ENCODE results near the gene COL26A1.

Gene COL26A1

GRCh38 chr7:101534873-101535272 lies 172.2 kb downstream of the COL26A1 start:
- DNase-seq (no peak), ATAC-seq (no peak)

DNA sequence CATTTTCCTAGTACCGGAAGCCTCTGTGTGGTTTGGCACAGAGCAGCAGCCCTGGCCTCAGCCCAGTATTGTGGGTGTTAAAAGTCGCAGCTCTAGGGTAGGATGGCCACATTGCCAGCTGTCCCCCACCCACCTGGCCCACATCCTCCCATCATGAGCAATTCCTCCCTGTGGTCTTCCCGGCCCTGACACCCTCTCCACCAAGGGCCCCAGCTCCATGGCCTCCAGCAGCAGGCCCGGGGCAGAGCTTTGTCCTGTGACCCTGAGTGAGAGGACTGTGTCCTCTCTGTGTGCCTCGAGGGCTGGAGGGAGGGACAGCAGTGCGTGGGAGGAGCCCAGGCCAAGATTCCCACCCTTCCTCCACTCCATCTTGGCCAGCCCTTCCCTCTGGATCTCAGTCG lies 172.7 kb downstream of the COL26A1 start:
- no peak for ATAC-seq

DNA sequence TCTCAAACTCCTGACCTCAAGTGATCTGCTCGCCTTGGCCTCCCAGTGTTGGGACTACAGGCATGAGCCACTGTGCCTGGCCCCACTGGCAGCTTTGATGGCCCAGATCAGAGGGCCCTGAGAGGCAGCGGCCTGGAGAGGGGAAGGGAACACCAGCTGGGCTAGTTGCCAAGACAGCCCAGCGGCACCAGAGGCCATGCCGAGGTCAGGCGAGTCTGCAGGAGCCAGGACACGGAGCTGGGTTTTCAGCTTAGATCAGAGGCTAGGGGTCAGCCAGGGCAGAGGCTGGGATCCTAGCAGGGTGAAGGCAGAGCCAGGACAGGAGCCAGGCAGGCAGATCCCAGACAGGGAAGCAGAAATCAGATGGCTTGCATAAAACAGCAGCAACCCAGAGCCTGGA lies 173.6 kb downstream of the COL26A1 start:
- DNase-seq (no peak), ATAC-seq (no peak)

More for the DNA sequence above, 172.7 kb downstream of the COL26A1 start:
- no peak for DNase-seq

DNA sequence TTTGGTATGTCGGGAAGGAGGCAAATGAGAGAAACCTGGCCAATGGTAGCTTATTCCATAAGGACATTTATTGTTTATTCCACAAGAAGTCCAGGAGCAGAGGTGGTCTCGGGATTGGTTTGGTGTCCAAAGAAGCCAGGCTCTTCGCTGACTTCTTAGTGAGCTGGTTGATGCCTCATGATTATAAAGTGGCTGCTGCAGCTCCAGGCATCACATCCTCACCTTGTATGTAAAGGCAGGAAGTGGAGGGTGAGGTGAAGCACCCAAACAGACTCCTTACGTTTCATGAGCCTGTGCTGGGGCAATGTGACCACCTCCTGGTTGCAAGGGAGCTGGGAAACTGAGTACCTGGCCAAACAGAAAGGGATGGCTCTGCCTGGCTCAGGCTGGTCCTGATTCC lies 174.0 kb downstream of the COL26A1 start:
- DNase-seq = no peak
- no peak for ATAC-seq

GRCh38 chr7:101537205-101537604 lies 174.5 kb downstream of the COL26A1 start:
- DNase-seq (no peak), ATAC-seq (no peak)

DNA sequence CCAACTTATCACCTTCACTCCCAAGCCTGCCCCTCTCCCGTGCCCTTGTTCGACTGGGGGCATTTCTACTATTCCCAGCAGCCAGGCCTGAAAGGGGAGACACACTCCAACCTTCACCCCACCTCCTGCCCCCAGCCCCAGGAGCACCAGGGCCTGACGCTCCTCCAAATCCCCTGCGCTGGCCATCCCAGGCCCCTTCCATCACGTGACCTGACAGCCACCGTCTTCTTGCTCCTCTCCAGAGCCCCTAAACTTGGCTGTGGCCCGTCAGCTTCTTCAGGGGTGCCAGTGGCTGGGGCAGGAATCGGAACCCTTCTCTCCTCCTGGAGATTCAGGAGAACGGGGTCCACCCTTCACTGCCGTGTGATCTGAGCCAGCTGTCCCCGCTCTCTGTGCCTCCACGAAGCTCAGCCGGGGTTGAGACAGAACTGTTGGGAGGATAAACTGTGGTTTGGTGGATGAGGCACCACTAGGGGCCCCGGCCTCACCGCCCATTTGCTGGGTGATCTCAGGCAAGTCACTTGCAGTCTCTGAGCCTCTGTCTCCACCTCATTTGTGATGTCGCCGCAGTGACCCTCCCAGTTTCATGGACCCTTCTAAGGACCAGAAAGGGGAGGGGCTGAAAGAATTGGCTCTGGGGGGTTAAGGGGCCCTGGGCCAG lies 175.4 kb downstream of the COL26A1 start:
- DNase-seq (no peak), ATAC-seq (no peak)

DNA sequence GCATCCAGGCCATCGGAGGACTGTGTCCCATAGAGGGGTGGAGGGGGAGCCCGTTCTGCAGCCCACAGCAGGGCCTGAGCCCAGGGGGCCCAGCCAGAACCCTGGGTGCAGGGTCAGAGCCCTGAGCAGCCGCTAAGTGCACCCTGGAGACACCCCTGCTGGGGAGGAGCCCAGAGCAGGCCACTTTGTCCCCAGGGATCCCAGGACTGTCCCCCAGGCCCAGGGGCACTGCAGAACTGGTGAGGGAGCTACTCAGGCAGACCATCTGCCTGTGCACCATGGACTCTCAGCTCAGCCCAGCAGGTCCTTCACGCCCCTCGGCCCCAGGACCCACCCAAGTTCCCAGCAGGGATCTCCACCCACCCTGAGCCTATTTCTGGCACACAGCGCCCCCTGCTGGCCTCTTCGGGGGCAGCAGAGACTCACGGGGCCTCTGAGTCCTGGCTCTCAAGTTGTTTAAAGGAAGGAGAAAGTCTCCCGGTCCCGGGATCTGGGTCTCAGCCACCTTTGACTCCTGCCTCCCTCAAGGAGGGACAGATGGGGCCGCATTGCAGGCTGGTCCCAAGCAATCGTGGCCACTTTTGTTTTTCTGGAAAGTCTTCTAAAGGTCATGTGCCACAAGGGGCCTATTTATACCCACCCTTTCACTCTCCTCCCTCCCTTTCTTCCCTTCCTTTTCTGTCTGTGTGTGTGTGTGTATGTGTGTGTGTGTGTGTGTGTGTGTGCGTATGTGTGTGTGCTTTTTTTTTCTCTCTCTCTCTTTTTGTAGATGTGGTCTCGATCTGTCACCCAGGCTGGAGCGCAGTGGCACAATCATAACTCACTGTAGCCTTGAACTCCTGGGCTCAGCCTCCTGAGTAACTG lies 176.2 kb downstream of the COL26A1 start:
- DNase-seq (peak; percentile 71), ATAC-seq (peak; percentile 64)

DNA sequence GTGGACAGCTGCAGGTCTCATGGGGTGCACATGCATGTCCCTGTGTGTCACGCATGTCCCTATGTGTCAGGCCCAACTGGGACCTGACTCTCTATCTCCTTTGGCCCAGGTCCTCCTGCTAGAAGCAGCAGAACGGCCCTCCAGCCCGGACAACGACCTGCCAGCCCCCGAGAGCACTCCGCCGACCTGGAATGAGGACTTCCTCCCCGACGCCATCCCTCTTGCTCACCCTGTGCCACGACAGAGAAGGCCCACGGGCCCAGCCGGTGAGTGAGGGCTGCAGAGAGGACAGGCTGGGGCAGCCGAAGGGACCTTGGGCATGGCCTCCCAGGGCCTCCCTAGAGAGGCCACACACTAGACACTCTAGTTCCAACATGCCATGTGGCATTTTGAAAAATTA lies 177.1 kb downstream of the COL26A1 start:
- no peak for ATAC-seq
- DNase-seq = no peak

GRCh38 chr7:101542527-101543241 lies 180.0 kb downstream of the COL26A1 start:
- peak; percentile 82 for DNase-seq
- no peak for ATAC-seq

GRCh38 chr7:101543242-101543766 lies 180.6 kb downstream of the COL26A1 start:
- ATAC-seq = no peak
- DNase-seq = no peak

DNA sequence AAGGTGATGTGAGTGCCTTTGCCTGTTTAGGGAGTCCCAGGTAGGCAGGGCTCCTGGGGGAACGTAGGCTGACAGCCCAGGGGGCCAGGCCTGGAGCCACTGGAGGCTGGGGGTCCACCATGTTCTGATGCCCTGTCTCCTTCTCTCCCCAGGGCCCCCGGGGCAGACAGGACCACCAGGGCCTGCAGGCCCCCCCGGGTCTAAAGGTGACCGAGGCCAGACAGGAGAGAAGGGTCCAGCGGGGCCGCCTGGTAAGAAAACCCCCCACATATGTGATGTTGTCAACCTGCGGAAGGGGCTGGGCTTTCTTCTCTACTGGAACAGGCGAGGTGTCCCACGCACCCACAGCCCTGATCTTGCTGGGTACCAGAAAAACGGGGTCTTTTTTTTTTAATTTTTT lies 181.2 kb downstream of the COL26A1 start:
- no peak for DNase-seq
- ATAC-seq = no peak

GRCh38 chr7:101545441-101546190 lies 182.9 kb downstream of the COL26A1 start:
- ATAC-seq (no peak), DNase-seq (no peak)

DNA sequence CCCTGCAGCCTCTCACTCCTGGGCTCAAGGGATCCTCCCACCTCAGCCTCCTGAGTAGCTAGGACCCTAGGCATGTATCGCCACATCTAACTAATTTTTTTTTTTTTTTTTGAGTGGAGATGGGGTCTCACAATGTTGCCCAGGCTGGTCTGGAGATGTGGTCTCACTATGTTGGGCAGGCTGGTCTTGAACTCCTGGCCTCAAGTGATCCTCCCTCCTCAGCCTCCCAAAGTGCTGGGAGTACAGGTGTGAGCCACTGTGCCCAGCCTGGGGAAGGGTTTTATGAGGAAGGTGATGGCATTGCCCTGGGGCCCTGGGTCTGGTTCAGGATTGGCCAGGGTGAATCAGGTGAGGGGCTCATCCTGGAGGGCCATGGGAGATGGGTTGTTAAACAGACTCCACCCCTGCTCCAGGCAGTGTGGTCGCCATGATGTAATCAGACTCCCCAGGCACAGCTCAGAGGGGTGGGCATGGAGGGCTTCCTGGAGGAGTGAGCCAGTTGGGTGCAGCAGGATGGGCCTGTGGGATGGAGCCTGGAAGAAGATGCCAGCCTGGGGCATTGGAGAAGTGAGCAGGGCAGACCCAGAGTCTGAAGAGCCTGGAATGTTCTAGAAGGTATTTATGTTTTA lies 183.7 kb downstream of the COL26A1 start:
- ATAC-seq (no peak), DNase-seq (no peak)

GRCh38 chr7:101547022-101547915 lies 184.6 kb downstream of the COL26A1 start:
- ATAC-seq (no peak), DNase-seq (no peak)

DNA sequence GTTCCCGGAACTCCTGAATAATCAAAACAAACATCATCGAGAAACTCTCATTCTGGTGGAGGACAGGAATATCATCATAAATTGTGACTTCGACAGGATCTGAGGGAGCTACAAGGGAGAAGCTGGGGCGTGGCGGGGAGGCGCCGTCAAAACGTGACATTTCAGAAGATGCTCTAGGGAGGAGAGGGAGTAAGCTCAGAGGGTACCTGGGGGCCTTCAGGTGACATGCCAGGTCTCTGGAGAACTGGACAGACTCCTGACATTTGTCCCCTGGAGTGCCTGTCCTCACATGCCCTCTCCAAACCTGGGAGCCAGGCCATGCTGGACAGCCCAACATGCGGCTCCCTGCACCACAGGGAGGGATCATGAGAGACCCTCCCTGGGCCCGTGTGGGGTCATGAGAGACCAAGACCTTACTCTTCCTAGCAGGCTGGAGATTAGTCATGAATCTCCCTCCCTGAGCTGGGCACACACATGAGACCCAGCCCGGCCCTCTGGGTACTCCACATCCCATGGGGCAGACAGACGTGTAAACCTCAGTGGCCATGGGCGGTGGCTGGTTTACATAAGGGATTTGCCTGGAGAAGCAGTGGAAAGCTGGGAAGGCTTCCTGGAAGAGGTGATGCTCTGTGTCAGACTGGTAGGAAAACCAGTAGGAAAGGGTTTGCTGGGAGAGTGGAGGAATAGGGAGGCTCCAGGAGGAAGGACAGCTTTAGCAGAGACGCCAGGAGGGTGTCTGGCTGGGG lies 185.4 kb downstream of the COL26A1 start:
- no peak for DNase-seq
- ATAC-seq = no peak

DNA sequence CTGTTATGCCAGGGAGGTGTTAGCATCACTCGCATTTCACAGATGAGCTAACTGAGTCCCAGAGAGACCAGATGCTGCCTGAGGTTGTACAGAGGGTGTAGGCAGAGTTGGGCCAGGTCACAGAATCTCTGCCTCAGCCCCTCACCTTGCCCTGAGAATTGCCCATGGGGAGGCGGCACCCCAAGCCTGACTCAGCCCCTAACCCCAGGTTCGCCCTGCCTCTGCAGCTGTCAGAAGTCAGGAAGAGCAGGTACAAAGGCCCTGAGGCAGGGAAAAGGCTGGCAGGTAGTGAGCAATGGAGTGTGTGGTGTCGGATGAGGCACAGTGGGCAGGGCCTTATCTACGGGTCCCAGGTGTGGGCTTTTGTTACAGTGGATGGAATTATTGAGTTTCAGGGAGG lies 187.1 kb downstream of the COL26A1 start:
- DNase-seq = no peak
- ATAC-seq = no peak

GRCh38 chr7:101550641-101551541 lies 188.2 kb downstream of the COL26A1 start:
- ATAC-seq (no peak), DNase-seq (no peak)

- DNase-seq (no peak), ATAC-seq (no peak)
These were observed 190.5 kb downstream of the COL26A1 start for GRCh38 chr7:101553018-101553770.
